ENCODE results near the gene ITM2A. TPM values are rescaled to one million over a fixed set of nuclear protein-coding genes. Genes with fewer than 3 reads are reported as not detected.

Gene ITM2A
- total RNA-seq (2022; extraction: Qiagen RNA extraction), result not detected in 5 replicates

DNA sequence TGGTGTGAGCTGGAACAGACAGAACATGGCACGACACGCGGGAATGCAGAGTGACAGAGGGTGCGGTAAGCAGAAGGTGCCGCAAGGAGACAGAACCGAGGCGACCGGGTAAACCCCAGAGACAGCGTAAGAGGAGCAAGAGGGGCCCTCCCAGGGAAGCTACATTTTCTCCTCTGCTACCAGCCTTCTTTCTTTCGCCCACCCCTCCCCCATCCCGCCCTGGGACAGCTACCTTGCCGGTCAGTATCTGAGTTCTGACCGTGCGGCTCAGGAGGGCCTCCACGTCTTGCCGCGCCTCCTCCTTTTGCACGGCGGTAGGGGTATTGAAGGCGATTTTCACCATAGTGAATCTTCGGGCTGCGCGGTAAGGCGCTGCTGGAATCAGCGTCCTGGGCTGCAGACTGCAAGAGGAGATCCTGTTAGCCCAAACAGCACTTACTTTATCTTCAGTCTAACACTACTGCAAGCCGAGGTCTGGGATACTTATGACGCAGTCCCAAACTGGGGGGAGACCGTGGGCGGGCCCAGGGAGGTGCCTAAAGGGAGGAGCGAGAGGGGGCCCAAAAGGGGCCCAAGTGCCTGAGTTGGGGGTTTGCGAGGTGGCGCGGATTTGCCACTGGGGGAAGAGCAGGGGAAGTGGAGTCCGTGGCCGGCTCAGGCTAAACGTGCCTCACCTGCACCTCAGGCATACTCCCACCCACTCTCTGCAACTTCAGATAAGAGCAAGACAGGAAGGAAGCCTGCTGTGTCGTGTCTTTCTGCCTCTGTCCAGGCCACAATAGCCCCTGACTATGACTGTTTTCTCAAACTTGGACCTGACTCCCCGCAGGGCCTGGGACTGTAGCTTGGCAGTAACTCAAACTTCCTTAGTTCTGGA lies at the start of gene ITM2A:
ITM2A (minus strand) TSS at position 462 of the 877 bp plus-strand sequence; CDS start at position 343, 119 bp downstream.

Other genes starting within 250 kb of the ITM2A start
- not detected in 5 replicates for gene GPR174, start 222.6 kb downstream of the ITM2A start, total RNA-seq (2022; extraction: Qiagen RNA extraction)

Measured in A549 treated with CORT108297 at 1 μM for 4 hours (cell line).